Dermis blood vessel endothelial cell (primary cell): ENCODE data around the gene FUBP1. TPM values are rescaled to one million over a fixed set of nuclear protein-coding genes. Genes with fewer than 3 reads are reported as not detected.
"Not testable (repeated sequence)": the region's sequence is repeated elsewhere in the genome, so short reads cannot be mapped to it uniquely, and the experiment has no call there.

Experiments used
- DNase-seq: peaks from one replicate; pipeline ENCODE4 v3.0.0; 2010
- total RNA-seq: library from RNA; depleted of rRNA; stranded (reverse); fragments of >200 nt; gene quantifications from 2 replicates; pipeline ENCODE4 v1.2.3, GENCODE V29; 2014

Gene FUBP1
- total RNA-seq, 1 donor from 2014 or later, result 106 TPM

DNA sequence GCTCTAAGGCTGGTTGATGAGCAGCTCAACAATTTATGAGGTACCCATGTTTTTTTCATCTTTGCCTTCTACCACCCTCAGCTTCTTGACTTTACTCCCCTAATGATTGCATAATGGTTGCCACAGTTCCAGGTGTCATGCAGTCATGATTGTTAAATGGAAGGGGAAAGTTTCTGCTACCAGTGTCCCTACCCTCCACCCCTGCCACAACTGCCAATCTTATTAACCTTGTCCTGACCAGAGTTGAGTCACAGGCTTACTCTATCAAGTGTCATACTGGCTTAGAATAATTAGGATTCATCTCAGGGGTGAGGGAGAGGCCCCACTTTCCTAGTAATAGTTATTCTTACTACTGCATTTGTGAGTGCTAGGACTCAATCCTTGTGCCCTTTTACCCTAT, 7.9 kb upstream of the FUBP1 start:
- no peak for DNase-seq

DNA sequence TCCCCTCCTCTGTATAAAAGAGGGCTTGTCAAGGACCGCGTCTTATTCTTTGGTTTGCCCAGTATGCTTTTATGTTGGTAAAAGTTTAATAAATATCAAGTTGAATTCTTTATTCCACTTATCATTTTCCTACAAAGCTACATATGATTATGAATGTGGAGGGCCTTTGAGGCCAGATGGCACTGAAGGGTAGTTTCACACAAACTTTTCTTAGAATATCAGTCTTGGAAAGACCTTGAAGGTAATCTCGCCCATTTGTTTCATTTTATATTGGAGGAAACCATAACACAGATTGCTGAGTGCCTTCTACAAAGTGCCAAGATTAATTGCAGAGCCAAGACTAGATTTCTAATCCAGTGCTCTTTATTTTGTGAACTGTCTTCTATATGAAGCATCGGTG, 5.8 kb upstream of the FUBP1 start:
- DNase-seq, result no peak

DNA sequence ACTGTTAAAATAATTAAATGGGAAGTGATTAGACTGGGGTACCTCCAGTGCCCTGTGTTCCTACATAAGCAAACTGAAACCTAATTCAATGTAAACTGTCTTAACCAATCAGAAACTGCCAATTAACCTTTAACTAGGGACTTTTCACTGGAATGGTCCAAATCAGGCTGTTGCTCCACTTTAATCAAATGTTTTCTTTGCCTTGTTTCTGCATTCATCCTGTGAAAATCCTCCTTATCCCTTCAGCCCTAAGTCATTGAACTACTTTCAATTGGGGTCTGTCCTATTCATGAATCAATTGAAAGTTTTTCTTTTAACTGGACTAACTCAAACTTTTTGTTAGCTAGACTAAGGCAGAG, 5.1 kb upstream of the FUBP1 start:
- no peak for DNase-seq

DNA sequence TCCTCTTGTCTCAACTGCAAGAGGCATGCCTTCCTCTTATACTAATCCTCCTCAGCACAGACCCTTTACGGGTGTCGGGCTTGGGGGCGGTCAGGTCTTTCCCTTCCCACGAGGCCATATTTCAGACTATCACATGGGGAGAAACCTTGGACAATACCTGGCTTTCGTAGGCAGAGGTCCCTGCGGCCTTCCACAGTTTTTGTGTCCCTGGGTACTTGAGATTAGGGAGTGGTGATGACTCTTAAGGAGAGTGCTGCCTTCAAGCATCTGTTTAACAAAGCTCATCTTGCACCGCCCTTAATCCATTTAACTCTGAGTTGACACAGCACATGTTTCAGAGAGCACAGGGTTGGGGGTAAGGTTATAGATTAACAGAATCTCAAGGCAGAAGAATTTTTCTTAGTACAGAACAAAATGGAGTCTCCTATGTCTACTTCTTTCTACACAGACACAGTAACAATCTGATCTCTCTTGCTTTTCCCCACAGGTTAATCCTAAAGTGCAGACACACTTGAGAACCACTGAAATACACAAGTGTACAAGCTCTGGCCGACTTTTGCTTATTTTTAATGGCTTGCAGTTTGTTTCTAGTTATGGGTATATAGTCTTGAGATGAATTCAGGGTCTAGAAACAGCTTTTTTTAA, 4.6 kb upstream of the FUBP1 start:
- not testable (repeated sequence) for DNase-seq

DNA sequence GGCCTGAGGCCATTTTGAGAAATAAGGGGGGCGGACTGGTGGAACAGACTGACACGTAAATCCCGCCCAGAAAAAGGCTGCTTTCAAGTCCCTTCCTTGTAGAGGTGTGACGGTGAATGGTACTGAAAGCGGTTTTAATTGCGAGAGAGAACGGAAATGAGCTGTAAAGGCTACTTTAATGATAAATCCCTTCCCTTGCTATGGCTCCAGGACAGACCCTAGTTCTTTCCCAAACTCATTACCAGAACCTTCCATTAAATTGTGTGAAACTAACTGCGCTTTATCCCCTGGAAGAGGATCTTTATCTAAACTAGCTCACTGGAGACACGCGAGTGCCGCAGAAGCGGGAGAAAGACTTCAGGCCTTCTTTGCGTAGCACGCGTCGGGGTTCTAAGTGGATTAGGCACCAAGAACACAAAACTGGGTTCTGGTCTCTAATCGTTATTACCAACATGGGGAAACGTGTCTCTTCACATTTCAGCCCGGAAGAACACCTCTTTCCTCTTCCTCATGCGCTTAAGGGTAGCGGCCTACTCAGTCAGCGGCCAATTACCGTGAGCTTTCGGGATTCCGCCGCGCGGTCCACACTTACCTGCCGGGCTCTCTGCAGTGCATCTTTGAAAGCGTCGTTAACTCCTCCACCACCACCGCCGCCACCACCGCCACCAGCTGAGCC, 441 bp downstream of the FUBP1 start:
- DNase-seq, result peak; percentile 96

DNA sequence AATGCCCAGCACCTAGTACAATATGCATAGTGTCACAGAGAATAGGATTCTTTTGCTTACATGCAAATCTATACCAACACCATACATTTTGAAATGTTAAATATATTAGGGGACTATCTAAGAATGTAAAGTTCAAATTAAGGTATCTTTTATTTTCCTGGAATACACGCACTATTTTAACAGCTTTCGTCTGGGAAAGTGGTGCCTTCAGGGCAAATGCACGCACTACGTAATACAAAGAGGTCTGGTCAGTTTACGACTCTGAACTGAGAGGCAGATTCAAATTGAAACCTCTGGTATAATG, 931 bp downstream of the FUBP1 start:
- no peak for DNase-seq

DNA sequence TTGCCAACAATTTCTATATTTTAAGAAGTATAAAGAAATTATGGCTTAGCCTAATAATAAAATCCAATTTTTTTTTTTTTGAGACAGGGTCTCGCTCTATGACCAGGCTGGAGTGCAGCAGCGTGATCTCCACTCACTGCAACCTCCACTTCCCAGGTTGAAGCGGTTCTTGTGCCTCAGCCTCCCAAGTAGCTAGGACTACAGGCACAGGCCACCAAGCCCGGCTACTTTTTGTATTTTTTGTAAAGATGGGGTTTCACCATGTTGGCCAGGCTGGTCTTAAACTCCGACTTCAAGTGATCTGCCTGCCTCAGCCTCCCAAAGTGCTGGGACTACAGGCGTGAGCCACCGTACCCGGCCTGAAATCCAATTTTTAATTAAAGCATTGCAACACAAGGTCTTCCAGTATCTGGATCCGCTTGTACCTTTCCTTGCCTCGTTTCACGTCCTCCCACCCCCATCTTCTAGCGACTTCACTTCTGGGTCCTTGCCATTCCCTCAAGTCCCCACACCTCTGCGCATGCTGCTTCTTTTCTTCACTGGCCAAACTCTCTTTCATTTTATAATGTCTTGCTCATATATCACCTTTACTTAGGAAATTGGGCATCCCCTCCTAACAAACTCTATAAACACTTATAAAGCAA, 2.3 kb downstream of the FUBP1 start:
- peak; percentile 33 for DNase-seq

DNA sequence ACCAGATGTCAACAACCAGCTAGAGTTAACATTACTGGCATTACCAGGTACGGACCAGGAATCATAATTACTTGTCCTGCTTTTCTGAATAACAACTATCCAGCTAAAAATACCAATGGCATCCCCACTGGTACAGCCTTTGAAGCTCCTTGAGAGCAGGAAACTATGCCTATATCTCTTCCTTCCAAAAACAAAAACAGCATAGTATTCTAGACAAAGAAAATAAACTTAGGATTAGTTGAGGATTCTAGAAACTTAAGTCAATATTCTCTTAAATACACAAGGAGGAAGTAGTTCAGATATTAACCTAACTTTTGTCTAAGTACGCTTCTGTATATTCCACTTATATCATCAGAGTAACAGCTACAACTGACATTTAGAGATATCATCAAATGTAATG, 3.0 kb downstream of the FUBP1 start:
- peak; percentile 35 for DNase-seq

DNA sequence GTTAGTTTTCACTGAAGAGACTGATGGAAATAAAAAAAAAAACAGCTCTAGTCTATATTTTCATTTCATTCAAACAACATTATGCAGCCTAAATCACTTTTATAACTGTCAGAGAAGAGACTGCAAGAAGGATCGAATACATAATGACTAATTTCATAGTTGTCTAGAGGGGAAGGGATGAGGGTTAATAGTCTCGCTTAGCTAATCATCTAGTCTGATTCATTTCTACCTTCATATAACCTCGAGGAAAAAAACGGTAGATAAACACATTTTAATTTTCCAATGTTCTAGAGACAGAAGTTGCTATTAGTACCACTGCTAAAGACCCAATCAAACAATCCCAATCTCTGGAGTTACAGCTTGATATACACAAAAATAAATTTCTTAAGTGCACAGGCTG, 3.5 kb downstream of the FUBP1 start:
- DNase-seq, result peak; percentile 39

DNA sequence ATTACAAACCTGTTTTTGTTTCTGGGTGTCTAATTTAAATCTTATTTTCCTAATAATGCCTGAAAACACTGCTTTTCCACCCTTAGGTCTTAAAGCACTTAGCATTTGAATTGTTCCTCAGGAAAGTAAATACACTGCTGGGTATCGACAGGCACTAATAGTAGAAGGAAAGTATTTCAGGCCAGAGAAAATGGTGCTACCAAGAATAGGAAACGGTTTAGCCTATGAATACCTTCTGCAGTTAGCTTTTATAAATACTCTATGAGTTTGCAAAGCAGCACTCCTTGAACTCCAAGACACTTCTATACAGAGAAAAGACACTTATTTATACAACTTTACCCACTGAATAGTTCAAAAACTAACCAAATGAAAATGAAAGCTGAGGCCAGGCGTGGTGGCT, 6.8 kb downstream of the FUBP1 start:
- no peak for DNase-seq

DNA sequence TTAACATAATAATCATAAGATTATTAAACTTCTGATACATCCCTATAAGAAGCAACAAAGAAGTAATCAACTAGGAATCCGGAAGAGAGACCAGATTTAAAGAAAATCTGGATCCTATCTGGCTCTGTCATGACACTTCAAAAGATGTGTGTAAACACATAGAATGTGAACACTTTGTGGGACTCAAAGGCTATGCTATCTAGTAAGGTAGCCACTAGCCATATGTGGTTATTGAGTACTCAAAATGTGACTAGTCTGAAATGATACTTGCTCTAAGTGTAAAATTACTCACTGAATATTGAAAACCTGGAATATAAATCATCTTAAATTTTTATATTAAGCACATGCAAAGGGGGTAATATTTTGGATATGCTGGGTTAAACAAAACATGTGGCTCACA, 8.7 kb downstream of the FUBP1 start:
- DNase-seq, result no peak

DNA sequence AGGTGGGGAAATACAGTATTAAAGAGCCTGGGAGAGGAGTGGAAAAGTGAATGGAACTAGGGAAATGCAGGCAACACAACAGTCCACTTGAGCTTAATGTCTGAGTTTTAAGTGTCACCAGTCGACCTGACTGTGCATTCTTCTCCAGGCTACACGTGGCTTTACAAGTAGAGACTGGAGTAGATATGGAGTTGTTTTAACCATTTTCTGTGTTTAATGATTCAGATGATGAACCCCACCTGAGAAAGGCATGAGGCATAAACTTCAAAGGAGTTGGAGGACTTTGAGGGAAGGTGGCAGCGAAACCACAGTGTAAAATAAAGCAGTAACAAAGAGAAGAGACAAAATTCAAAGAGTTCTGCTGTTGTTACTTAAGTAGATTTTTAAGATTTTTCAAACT, 12.6 kb downstream of the FUBP1 start:
- DNase-seq, result no peak

DNA sequence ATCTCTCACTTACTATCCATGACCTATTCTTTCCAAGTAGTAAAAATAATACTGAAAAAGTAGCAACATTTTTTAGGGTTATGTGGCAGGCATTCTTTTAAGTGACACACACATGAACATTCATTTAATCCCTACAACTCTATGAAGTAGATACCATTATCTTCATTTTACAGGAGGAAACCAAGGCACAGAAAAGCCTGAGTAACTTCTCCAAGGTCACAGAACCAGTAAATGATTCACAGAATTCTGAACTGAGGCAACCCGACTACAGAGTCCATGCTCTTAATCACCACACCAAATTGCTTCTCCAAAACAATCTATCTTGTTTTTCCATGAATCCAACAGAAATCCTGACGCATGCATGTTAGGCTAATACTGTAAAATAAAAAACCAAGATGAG, 17.5 kb downstream of the FUBP1 start:
- no peak for DNase-seq

DNA sequence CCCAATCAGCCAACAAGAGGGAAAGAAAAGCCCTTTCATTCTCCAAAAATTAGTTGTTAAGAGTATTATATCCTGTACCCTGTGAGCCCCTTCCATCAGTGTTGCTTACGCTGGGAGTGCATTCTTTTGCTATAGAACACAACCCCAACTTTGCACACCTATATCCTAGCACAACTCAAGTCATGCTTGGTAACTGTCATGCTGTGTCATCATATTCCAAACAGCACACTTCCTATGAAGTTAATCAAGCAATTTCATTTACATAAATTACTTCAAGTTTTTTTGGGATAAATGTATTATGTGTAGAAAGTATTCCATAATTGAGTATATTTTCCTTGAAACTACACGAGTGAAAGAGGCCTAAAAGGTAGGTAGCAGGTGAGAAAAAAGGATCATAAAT, 20.0 kb downstream of the FUBP1 start:
- no peak for DNase-seq

DNA sequence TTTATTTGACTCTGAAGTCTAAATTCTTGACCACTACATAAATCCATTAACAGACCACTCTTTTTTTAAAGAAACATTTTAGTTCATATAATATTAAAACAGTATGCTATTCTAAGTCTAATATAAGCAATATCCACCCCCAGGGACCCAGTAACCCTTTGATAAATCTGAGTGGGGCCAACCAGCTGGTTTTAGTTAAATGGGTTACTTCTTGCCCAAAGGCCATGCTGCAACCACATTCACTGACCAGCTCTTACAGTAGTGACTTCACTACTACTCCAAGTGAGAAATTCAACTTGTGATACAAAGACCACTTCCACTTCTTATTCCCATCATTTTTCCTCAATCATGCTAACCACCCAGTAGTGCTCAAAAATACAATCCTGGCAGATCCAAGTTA, 20.5 kb downstream of the FUBP1 start:
- no peak for DNase-seq

DNA sequence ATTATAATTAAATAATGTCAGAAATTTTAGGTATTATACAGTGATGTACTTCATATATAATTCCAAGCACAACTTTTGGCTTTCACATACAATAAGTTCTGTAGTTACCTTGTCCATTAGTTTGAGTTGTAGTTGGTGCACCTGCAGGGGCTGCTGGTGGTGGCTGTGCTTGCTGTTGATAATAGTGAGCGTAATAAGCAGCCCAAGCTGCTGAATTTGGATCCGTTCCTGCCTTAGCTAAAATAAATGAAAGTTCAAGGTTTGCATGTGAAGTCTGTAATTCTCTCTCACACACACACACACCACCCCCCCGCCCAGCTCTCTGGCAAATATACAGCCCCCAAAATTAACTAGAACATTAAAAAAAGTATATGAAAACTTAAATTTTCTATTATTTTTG, 22.4 kb downstream of the FUBP1 start:
- no peak for DNase-seq

DNA sequence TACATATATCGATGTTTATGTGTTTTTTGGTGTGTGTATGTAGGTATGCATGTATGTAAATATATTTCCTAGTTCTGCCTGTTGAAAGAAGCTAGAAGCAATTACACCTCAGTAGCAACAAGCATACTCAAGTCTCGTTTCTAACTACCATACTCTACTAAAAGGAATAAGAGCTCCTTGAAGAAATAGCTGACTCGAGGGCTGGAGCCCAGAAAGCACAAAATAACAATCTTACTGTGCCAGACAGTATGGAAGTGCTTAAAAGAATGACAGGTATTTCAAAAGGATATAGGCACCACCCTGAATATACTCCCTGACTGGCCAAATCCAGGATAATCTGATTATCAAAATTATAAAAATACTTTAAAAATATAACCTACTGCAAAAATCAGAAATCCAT, 23.2 kb downstream of the FUBP1 start:
- no peak for DNase-seq

DNA sequence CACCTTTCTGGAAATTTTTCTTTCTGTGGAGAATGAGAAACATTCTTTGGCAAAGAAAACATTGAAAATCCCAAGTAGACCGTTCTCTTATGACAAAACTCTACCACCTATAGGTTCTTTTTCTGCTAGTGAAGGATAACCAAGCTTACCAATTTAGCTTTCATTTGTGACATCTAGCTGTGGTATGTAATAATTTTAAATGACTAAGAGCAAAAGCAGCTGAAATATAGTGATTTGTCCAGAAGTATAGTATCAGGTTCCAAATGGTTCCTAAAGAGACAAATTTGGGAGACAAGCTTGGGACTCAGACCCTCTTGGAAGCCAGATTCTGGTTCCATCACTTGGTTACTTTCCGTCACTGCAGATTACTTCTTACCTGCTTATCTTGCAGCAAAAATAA, 24.4 kb downstream of the FUBP1 start:
- DNase-seq, result no peak

DNA sequence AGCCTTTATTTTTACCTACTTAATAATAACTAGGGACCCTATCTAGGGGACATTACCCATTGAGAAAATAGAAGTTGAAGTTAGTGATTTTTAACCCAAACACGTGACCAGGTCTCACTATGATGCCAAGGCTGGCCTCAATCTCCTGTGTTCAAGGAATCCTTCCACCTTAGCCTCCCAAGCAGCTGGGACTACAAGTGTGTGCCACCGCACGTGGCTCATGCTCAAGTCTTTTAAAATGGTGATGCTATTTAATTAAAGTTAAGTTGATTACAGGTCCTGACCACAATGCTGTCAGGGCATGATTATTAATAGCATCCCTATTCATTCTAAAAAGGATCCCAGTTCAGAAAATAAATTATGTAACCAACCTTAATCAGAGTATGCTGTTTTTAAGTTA, 25.0 kb downstream of the FUBP1 start:
- DNase-seq, result no peak

DNA sequence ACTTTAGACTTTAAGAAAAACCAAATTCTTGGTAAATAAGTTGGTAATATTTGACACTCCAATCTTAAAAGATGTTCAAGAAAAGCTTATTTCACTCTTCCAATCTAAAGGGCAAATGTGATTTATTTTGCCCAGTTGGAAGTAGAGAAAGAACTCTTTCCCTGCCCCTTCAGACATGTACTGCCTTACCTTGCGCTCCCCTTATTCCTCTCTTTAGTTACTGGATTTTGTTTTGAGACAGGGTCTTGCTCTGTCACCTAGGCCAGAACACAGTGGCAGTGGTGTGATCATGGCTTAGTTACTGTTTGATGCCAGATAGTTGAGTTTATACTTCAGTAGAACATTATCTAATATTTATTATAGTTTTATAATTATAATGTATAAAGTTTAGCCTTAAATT, 27.5 kb downstream of the FUBP1 start:
- DNase-seq, result no peak

DNA sequence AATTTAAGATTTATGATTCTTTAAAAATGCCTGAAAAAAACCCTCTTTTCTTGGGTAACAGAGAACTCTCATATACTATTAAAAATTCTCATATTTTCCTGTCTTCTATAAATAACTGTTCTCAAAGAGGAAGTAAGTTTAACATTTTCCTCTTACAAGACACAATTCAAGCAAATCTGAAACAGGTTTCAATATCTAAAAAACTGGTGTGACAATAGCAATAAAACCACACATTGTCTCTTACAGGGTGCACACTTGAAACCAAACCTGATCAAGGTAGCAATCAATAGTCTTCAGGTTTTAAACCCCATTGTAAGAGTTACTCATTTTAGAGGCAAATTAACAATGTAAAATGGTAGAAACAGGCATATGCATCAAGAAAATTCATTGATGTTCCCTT, 28.0 kb downstream of the FUBP1 start:
- DNase-seq, result no peak

DNA sequence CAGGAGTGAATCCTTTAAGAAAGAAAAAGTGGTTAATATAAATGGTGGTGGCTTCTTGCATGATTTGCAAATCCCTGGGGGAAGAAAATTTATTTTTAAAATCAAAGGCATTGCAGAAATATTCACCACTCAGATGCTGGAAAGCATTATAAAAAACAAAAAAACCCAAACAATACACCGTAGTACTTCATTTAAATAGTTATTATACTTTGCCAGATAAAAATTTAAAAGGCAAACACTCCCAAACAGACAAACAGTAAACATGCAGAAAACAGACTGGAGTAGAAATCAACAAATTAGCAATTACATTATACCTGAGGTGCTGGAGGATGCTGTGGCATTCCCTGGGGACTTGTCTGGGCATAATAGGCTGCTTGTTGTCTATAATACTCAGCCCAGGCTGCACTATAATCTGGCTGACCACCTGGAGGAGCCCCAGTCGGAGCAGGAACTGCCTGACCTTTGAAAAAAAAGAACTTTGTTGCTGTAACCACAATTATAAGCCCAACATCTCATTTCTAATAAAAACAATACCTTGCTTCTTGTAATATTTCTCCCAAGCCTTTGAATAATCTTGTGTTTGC, 29.9 kb downstream of the FUBP1 start:
- peak; percentile 79 for DNase-seq

DNA sequence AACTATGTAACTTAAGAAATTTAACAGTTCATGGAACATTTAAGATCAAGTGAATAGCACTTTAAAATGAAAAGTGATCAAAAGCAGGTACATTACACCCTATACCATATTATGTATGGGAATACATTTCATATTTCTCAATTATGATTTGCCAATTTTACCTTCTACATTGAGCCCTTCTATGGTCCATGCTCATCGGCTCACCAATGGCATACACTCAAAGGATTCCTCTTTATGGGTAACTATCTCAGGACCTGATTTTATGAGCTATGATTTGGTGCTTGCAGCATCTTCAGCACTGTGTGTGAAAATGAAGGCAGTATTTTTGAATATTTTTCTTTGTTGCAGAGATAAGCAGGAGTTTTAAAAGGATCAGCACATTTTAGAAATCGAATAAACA, 33.5 kb downstream of the FUBP1 start:
- DNase-seq, result no peak

DNA sequence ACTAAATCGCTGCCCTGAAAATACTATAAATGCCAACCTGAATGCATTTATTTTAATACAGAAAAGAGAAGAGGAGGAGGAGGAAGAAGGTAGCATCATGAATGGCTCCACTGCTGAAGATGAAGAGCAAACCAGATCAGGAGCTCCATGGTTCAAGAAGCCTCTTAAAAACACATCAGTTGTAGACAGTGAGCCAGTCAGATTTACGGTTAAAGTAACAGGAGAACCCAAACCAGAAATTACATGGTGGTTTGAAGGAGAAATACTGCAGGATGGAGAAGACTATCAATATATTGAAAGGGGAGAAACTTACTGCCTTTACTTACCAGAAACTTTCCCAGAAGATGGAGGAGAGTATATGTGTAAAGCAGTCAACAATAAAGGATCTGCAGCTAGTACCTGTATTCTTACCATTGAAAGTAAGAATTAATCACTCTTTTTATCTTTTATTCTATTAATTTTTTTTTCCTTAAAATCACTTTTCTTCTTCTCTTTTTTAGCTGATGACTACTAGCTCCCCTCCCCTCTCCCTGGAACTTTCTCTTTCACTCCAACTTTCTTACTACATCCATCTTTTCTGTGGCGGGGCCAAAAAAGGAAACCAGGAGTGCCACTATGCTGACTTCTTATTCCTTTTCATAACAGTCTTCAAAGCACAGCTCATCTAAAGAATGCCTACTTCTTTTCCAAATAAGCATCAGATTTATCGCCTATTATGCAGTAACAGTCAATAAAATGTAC, 36.3 kb downstream of the FUBP1 start:
- DNase-seq, result no peak
